Peyer's patch (tissue), 4 donors: ENCODE data around the gene PPP2R5D. TPM values are rescaled to one million over a fixed set of nuclear protein-coding genes. Genes with fewer than 3 reads are reported as not detected.
"Not testable (repeated sequence)": the region's sequence is repeated elsewhere in the genome, so short reads cannot be mapped to it uniquely, and the experiment has no call there.

Source experiments
- DNase-seq, 3 donors: peaks; one replicate each; pipeline ENCODE4 v3.0.0-alpha.2; 2017 to 2019
- H3K27ac ChIP-seq, 4 donors: fragments of 200-600 bp; sonication (generic); one replicate each; pipeline ENCODE4 v1.5.1; 2016 to 2019
- H3K27me3 ChIP-seq, 2 donors: fragments of 200-600 bp; sonication (generic); one replicate each; pipeline ENCODE4 v1.5.1; 2019
- H3K36me3 ChIP-seq, 3 donors: fragments of 200-600 bp; sonication (generic); one replicate each; pipeline ENCODE4 v1.5.1; 2016 to 2019
- H3K4me1 ChIP-seq, 4 donors: fragments of 200-600 bp; sonication (generic); one replicate each; pipeline ENCODE4 v1.5.1; 2016 to 2019
- H3K4me3 ChIP-seq, 4 donors: fragments of 200-600 bp; sonication (generic); 1 replicate in 3 of 4; 2 replicates in 1 of 4; pipeline ENCODE4 v1.5.1; 2016 to 2019; ENCODE audit warnings: mild to moderate bottlenecking in 1 of 4
- H3K9me3 ChIP-seq, 4 donors: fragments of 200-600 bp; sonication (generic); one replicate each; pipeline ENCODE4 v1.5.1; 2016 to 2019; ENCODE audit warnings: mild to moderate bottlenecking in 1 of 4
- CTCF ChIP-seq, 6 experiments: fragments of 450-650 bp in 4 of 6; fragments of 200-600 bp in 2 of 6; sonication (generic) in 1 of 6; IDR thresholded peaks; one replicate each; pipeline ENCODE4 v1.5.1; 2017 to 2019; ENCODE audit warnings: antibody characterized with exemption in 6 of 6, mild to moderate bottlenecking in 3 of 6, moderate library complexity in 1 of 6
- POLR2A ChIP-seq, 2 donors: fragments of 450-650 bp; IDR thresholded peaks; one replicate each; pipeline ENCODE4 v1.5.1; 2017; ENCODE audit warnings: antibody characterized with exemption in 2 of 2, mild to moderate bottlenecking in 2 of 2, moderate library complexity in 2 of 2
- total RNA-seq, 4 donors: library from RNA; depleted of rRNA; stranded (reverse); fragments of >200 nt; gene quantifications; one replicate each; pipeline ENCODE4 v1.1.0, GENCODE V29; 2016

The PPP2R5D gene
- total RNA-seq, 4 donors from 2014 or later: 84.2 to 177 (median 152) TPM

- DNase-seq: no peak
- Histone ChIP-seq H3K9me3 (no peaks in the 10 kb centered on the region), H3K36me3 (peaks cover 0 to 83% (median 0%) of the 10 kb centered on the region in 3 donors), H3K27ac (no peak overlapping the region), H3K4me3 (no peak overlapping the region), H3K27me3 (no peaks in the 10 kb centered on the region), H3K4me1 (no peaks in the 10 kb centered on the region)
- TF ChIP-seq POLR2A (IDR thresholded peaks at IDR 0.05) (no peak), CTCF (IDR thresholded peaks at IDR 0.05) (no peak)
Observed at GRCh38 chr6:43040542-43041257, 56.3 kb downstream of the PPP2R5D start.

GRCh38 chr6:43041475-43041874 is 57.1 kb downstream of the PPP2R5D start:
- H3K9me3 ChIP-seq, H3K27ac ChIP-seq, DNase-seq, H3K4me1 ChIP-seq, H3K27me3 ChIP-seq, H3K4me3 ChIP-seq: not testable (repeated sequence)
- peaks cover 0 to 84% (median 0%) of the 10 kb centered on the region in 3 donors for H3K36me3 ChIP-seq

- no peak for TF ChIP-seq POLR2A (IDR thresholded peaks at IDR 0.05)
- no peak for DNase-seq
- Histone ChIP-seq H3K27ac (no peak overlapping the region), H3K36me3 (peaks cover 0 to 82% (median 0%) of the 10 kb centered on the region in 3 donors), H3K4me1 (no peaks in the 10 kb centered on the region), H3K27me3 (no peaks in the 10 kb centered on the region), H3K9me3 (no peaks in the 10 kb centered on the region), H3K4me3 (no peak overlapping the region)
Observed at GRCh38 chr6:43043310-43043709, 58.9 kb downstream of the PPP2R5D start.

- peaks cover 0 to 81% (median 0%) of the 10 kb centered on the region in 3 donors for H3K36me3 ChIP-seq
- TF ChIP-seq CTCF (IDR thresholded peaks at IDR 0.05) (no peak), POLR2A (IDR thresholded peaks at IDR 0.05) (no peak)
- H3K4me3 ChIP-seq: no peak overlapping the region
- H3K9me3 ChIP-seq: no peaks in the 10 kb centered on the region
- H3K4me1 ChIP-seq: no peaks in the 10 kb centered on the region
- DNase-seq: no peak
- no peaks in the 10 kb centered on the region for H3K27me3 ChIP-seq
- no peak overlapping the region for H3K27ac ChIP-seq
Observed at GRCh38 chr6:43045371-43045930, 61.1 kb downstream of the PPP2R5D start.

- Histone ChIP-seq H3K27ac (no peak overlapping the region), H3K36me3 (peaks cover 0 to 67% (median 0%) of the 10 kb centered on the region in 3 donors), H3K9me3 (no peaks in the 10 kb centered on the region), H3K4me3 (no peak overlapping the region), H3K4me1 (peaks cover 0 to 9% (median 1%) of the 10 kb centered on the region in 4 donors), H3K27me3 (no peaks in the 10 kb centered on the region)
- DNase-seq: no peak
- no peak for TF ChIP-seq POLR2A (IDR thresholded peaks at IDR 0.05)
- TF ChIP-seq CTCF (IDR thresholded peaks at IDR 0.05): no peak
Observed at GRCh38 chr6:43047998-43048397, 63.6 kb downstream of the PPP2R5D start.

- Histone ChIP-seq H3K4me3 (no peak overlapping the region), H3K27ac (no peak overlapping the region), H3K27me3 (no peaks in the 10 kb centered on the region), H3K4me1 (peaks cover 0 to 9% (median 2%) of the 10 kb centered on the region in 4 donors), H3K9me3 (no peaks in the 10 kb centered on the region), H3K36me3 (peaks cover 0 to 50% (median 0%) of the 10 kb centered on the region in 3 donors)
- TF ChIP-seq CTCF (IDR thresholded peaks at IDR 0.05) (no peak), POLR2A (IDR thresholded peaks at IDR 0.05) (no peak)
- no peak for DNase-seq
Observed at GRCh38 chr6:43050981-43051380, 66.6 kb downstream of the PPP2R5D start.
